ENCODE measurements around the gene TAF11L3.
"Not testable (repeated sequence)": the region's sequence is repeated elsewhere in the genome, so short reads cannot be mapped to it uniquely, and the experiment has no call there.

Gene TAF11L3

DNA sequence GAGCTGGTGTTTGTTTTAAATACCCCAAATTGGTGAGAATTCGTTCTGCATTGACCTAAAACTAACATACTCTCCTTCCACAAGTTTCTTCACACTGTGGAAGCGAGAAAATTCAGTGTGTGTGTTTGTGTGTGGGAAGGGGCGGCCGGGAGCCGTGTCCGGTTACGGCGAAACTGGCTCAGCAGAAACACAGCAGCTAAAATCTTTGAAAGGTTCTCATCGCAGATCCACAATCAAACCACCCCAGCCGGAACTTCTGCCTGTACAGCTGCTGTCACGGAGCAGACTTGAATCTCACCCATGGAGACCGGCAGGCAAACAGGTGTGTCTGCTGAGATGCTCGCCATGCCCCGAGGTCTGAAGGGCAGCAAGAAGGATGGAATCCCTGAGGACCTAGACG is at the start of gene TAF11L3:
TAF11L3 (plus strand) TSS at position 301 of the 400 bp plus-strand sequence.
- DNase-seq, result not testable (repeated sequence)

- DNase-seq, result no peak
Observed at GRCh38 chr5:17470064-17470463, 48.1 kb upstream of the TAF11L3 start.

DNA sequence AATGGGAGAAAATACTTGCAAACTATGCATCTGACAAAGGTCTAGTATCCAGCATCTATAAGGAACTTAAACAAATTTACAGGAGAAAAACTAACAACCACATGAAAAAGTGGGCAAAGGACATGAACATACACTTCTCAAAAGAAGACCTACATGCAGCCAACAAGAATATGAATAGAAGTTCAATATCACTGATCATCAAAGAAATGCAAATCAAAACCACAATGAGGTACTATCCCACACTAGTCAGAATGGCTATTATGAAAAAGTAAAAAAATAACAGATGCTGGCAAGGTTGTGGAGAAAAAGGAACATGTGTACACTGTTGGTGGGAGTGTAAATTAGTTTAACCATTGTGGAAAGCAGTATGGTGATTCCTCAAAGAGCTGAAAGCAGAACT is 43.1 kb upstream of the TAF11L3 start:
- DNase-seq, result not testable (repeated sequence)

GRCh38 chr5:17477043-17477442 is 41.1 kb upstream of the TAF11L3 start:
- no peak for DNase-seq

- DNase-seq, result no peak
Observed at GRCh38 chr5:17477573-17478265, 40.4 kb upstream of the TAF11L3 start.

GRCh38 chr5:17481378-17481777 is 36.8 kb upstream of the TAF11L3 start:
- no peak for DNase-seq

- DNase-seq, result no peak
Observed at GRCh38 chr5:17482790-17483189, 35.4 kb upstream of the TAF11L3 start.

DNA sequence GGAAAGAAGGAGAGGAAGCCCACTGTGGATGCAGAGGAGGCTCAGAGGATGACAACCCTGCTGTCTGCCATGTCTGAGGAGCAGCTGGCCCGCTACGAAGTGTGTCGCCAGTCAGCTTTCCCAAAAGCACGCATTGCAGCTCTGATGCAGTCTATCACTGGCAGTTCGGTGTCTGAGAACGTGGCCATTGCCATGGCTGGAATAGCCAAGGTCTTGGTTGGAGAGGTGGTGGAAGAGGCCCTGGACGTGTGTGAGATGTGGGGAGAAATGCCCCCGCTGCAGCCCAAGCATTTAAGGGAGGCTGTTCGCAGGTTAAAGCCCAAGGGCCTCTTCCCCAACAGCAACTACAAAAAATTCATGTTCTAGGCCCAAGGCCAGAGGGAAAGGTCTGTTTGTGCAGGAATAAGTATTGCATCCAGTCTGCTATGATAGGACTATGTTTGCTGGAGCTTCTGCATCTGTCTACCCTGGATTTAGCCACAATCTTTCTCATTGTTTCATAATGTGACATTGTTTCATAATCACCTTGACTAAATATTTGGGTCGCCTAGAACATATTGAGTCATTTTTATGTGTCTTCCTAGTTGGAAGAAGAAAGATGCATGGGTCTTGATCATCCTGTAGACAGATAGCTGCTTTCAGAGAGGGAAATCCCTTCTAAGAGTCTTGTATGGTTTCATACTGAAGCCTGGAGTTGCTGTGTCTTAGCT is 31.5 kb upstream of the TAF11L3 start:
- not testable (repeated sequence) for DNase-seq

- DNase-seq, result no peak
Observed at GRCh38 chr5:17487174-17487512, 31.0 kb upstream of the TAF11L3 start.

DNA sequence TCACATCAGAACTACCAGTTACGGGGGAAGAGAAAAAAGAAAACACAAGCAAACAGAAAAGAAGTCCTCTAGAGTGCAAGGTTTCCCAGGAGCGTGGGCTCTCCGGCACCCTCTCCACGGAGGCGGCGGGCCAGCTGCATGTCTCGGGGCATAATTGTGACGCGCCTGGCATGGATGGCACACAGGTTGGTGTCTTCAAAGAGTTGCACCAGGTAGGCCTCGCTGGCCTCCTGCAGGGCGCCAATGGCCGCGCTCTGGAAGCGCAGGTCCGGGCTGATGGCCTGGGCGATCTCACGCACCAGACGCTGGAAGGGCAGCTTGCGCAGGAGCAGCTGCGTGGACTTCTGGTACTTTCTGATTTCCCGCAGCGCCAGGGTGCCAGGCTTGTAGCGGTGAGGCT is 26.9 kb upstream of the TAF11L3 start:
- DNase-seq, result not testable (repeated sequence)

DNA sequence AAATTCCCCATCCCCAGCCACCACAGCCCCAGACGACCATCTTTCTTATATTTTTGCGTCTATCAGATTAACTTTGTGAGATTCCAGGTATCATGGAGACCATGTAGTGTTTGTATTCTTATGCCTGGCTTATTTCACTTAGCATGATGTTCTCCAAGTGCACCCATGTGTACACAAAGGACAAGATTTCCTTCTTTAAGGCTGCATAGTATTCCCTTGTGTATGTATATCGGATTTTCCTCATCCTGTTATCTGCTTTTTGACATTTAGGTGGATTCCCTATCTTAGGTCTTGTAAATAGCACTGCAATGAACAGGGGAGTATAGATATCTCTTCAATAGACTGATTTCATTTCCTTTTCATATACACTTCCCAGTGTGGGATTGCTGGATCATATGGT is 25.4 kb upstream of the TAF11L3 start:
- no peak for DNase-seq

GRCh38 chr5:17497446-17497845 is 20.7 kb upstream of the TAF11L3 start:
- no peak for DNase-seq

DNA sequence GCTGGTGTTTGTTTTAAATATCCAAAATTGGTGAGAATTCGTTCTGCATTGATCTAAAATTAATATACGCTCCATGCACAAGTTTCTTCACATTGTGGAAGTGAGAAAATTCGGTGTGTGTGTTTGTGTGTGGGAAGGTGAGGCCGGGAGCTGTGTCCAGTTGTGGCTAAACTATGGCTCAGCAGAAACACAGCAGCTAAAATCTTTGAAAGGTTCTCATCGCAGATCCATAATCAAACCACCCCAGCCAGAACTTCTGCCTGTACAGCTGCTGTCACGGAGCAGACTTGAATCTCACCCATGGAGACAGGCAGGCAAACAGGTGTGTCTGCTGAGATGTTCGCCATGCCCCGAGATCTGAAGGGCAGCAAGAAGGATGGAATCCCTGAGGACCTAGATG is 20.2 kb upstream of the TAF11L3 start, which contains the start of gene TAF11L2:
TAF11L2 (plus strand) TSS at position 301 of the 400 bp plus-strand sequence.
- DNase-seq, result not testable (repeated sequence)

DNA sequence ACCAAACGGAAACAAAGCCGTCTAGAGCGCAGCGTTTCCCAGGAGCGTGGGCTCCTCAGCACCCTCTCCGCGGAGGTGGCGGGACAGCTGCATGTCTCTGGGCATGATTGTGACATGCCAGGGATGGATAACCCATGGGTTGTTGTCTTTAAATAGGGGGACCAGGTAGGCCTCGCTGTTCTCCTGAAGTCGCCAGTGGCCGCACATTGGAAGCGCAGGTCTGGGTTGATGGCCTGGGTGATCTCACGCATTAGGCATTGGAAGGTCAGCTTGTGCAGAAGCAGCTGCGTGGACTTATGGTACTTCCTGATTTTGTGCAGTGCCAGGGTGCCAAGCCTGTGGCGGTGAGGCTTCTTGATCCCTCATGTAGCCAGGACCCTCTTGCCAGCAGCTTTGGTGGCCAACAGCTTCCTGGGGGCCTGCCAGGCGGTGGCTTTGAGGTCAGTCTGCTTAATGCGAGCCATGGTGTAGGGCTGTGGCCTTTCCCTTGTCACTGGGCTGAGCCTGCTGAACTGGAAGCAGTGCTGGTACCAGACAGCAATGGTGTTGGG is 6.3 kb upstream of the TAF11L3 start:
- no peak for DNase-seq

GRCh38 chr5:17517526-17517925 is 641 bp upstream of the TAF11L3 start:
- DNase-seq, result not testable (repeated sequence)

GRCh38 chr5:17519508-17519907 is 1.3 kb downstream of the TAF11L3 start:
- DNase-seq, result not testable (repeated sequence)

GRCh38 chr5:17521501-17521900 is 3.3 kb downstream of the TAF11L3 start, which contains the start of gene TAF11L4:
Gene TAF11L4, plus strand, starts transcription at chr5:17521801.
- not testable (repeated sequence) for DNase-seq

DNA sequence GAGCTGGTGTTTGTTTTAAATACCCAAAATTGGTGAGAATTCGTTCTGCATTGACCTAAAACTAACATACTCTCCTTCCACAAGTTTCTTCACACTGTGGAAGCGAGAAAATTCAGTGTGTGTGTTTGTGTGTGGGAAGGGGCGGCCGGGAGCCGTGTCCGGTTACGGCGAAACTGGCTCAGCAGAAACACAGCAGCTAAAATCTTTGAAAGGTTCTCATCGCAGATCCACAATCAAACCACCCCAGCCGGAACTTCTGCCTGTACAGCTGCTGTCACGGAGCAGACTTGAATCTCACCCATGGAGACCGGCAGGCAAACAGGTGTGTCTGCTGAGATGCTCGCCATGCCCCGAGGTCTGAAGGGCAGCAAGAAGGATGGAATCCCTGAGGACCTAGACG is 6.8 kb downstream of the TAF11L3 start, which contains the start of gene TAF11L5:
TAF11L5 (plus strand) TSS at position 301 of the 400 bp plus-strand sequence.
- not testable (repeated sequence) for DNase-seq

- DNase-seq, result peak; percentile 5
Observed at GRCh38 chr5:17526504-17526903, 8.3 kb downstream of the TAF11L3 start.

GRCh38 chr5:17528369-17528768 is 10.2 kb downstream of the TAF11L3 start, which contains the start of gene TAF11L6:
Gene TAF11L6, plus strand, starts transcription at chr5:17528669.
- not testable (repeated sequence) for DNase-seq

All from activated CD4-positive, alpha-beta T cell treated with anti-CD3 and anti-CD28 coated beads, Interleukin-2, amount 50 U/mL, for 16 hours (primary cell).